ENCODE results near the gene CXCL12.

The CXCL12 gene

DNA sequence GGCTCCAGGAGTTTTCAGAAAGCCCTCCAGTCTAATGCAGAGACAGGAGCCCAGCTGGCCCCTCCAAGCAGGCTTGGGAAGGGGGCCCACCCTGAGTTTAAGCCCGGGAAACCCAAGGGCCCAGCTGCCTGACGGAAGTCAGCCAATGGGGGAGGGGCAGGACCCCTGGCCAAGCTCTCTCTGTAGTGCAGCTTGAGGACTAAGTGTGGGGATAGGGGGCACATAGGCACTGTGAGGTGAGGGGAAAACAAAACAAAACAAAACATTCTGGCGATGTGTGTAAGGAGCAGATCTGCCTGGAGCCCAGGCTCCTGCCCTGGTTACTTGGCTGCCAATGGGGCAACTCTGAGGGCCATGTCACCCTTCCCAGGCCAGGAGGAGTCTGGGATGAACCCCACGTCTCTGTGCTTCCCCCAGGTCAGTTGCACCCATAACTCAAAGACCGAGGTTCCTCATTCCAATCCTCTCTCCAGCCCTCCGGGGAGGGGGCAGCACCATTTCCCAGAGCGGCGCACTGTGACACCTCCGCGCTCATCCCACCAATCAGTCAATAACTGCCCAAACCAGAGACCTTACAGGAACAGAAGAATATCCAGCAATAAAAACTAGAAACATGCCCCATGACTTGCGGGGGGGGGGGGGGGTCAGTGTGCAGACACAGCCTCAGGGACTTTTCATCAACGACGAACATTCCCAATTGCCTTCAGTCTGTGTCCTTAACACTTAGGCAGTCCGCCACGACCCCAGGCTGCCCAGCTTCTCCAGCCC lies 1.7 kb downstream of the CXCL12 start:
- H3K36me3 Mint-ChIP-seq (ENCODE audit: low read depth), result no peaks in the 10 kb centered on the region
- peaks cover 2% of the 10 kb centered on the region for H3K4me1 Mint-ChIP-seq
- no peak overlapping the region for H3K27ac Mint-ChIP-seq
- no peaks in the 10 kb centered on the region for H3K9me3 Mint-ChIP-seq
- H3K27me3 Mint-ChIP-seq, result peaks cover 35% of the 10 kb centered on the region
- DNase-seq (no peak), ATAC-seq (no peak)
- H3K4me3 Mint-ChIP-seq, result no peak overlapping the region

DNA sequence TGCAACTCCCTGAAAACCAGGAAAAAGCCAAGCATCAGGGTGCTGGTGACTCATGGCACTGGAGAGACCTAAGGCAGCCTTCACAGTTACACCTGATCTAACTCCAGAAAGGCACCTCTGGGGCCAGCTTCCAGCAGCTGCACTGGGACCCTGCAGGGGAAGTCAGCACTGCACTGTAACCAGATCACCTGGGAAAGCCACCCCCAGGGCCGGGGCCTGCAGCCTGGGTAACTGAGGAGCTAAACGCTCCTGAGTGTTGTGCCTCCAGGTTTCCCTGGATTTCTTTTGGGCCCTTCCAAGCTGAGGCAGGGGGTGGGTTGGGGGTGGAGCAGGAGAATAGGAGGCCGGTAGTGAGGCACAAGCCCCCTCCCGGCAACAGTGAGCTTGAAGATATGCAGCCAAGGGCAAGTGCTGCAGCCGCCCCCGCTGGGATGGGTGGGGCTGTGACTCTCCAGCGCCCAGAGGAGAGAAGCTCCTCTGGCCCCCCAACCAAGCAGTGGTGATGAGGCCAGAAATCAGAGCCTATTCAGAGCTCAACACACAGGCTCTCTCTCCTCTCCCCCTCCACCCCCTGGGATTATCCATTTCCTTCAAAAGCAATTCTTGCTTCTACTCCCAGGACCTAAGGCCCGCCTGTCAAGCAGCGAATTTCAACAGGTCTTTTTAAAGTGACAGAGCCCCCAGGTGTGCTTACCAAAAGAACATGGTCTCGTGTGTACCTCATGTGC lies 2.6 kb downstream of the CXCL12 start:
- H3K4me3 Mint-ChIP-seq, result no peak overlapping the region
- H3K36me3 Mint-ChIP-seq (ENCODE audit: low read depth), result no peaks in the 10 kb centered on the region
- no peaks in the 10 kb centered on the region for H3K9me3 Mint-ChIP-seq
- H3K27me3 Mint-ChIP-seq, result peaks cover 29% of the 10 kb centered on the region
- H3K27ac Mint-ChIP-seq, result no peak overlapping the region
- peaks cover 2% of the 10 kb centered on the region for H3K4me1 Mint-ChIP-seq
- ATAC-seq, result no peak
- DNase-seq, result no peak

DNA sequence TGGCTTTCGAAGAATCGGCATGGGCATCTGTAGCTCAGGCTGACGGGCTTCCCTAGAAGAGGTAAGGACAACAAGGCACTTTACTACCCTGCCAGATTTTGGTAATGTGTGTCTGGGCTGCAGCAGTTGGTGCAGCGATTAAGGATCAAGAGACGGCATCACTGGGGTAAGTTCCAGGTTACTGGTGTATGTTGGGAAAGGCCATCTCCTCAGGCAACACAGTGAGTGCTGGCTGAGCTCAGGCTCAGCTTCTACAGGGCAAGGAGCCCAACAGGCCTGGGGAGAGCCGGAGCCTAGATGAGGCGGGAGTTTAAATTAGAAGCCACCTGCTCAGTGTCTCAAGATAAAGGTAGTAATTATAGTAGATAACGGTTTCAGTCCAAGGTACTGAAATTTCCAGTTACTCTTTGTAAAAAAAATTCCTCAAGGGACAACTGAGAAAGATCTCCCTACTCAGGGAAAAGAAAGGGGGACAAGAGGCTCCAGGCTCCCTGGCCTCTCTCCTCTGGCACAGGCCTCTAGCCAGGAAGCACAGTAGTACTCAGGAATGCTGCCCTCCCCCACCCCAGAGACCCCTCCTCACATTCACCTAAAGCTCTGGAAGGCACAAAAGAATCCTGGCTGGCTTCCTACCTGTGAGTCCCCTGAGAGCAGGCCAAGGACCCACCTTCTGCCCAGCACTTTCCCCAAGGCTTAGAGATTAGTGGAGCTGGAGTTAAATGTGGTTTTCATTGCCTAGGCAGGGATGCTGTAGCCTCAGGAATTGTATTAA lies 3.9 kb downstream of the CXCL12 start:
- H3K36me3 Mint-ChIP-seq (ENCODE audit: low read depth), result no peaks in the 10 kb centered on the region
- ATAC-seq (no peak), DNase-seq (no peak)
- H3K27me3 Mint-ChIP-seq, result peaks cover 24% of the 10 kb centered on the region
- H3K27ac Mint-ChIP-seq, result no peak overlapping the region
- H3K9me3 Mint-ChIP-seq, result no peaks in the 10 kb centered on the region
- peaks cover 2% of the 10 kb centered on the region for H3K4me1 Mint-ChIP-seq
- no peak overlapping the region for H3K4me3 Mint-ChIP-seq

DNA sequence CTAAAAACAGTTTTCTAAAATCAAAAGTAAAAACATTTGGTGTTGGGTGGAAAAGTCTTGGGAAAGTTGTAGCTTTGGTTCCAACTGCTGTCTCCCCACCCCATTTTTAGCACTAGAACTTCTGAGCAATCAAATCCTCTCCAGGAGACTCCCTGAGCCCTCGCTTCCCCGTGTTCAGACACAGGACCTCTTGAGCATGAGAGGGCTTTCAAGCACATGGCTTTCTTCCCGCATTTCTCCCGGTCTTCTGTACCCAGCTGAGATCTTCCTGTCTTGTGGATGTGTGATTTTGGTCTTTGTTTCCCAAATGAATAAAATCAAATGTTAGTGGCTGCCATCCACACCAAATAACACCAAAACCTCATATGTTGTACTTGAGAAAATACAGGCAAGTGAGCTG lies 5.0 kb downstream of the CXCL12 start:
- H3K27me3 Mint-ChIP-seq, result peaks cover 14% of the 10 kb centered on the region
- no peaks in the 10 kb centered on the region for H3K36me3 Mint-ChIP-seq (ENCODE audit: low read depth)
- H3K27ac Mint-ChIP-seq, result no peak overlapping the region
- ATAC-seq, result no peak
- H3K9me3 Mint-ChIP-seq, result no peaks in the 10 kb centered on the region
- no peaks in the 10 kb centered on the region for H3K4me1 Mint-ChIP-seq
- DNase-seq, result no peak
- H3K4me3 Mint-ChIP-seq, result no peak overlapping the region

DNA sequence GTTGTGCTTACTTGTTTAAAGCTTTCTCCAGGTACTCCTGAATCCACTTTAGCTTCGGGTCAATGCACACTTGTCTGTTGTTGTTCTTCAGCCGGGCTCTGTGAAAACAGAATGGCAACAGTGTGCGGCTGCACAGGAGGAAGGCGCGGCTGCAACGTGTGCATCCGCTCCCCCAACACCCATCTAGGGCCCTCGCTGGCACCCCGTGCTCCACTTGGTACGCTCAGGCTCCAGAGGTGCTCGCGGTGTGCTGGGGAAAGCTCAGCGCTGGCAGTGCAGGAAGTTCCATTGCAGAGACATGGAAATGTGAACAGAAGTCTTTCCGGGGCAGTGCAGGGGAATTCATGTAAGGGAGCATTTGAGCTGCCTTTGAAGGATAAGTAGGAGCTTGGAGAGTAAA lies 6.3 kb downstream of the CXCL12 start:
- DNase-seq, result no peak
- no peak overlapping the region for H3K4me3 Mint-ChIP-seq
- H3K27ac Mint-ChIP-seq, result no peak overlapping the region
- ATAC-seq, result no peak
- H3K4me1 Mint-ChIP-seq, result no peaks in the 10 kb centered on the region
- H3K36me3 Mint-ChIP-seq (ENCODE audit: low read depth), result no peaks in the 10 kb centered on the region
- H3K9me3 Mint-ChIP-seq, result no peaks in the 10 kb centered on the region
- peaks cover 10% of the 10 kb centered on the region for H3K27me3 Mint-ChIP-seq

DNA sequence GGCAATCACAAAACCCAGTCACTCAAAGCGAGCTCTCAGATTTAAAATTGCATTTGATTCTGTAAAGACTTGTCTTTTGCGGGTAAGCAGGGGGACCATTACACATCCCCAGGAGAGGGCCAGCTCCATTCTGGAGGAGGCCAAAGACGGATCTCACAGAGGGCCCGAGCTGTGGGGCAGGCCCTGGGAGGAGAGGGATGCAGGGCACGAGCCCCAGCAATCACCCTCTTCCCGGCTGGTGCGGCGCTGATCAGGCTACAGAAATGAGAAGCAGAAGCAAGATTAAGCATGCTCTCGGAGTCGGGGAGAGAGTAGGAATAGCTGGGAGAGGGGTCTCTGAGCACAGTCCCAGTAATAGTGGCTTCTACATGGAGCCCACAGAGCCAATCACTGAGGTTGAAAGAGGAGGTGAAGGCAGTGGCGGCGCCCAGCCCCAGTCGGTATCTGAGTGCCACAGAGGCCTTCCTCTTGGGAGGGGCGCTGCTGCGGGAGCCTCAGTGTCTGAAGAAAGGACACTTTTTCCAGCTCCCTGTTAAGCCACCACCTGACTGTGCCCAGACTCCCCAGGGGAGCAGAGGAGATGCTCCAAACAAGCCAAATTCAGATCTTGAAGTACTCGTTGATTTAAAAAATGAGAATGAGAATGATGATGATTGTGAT lies 7.1 kb downstream of the CXCL12 start:
- no peaks in the 10 kb centered on the region for H3K4me1 Mint-ChIP-seq
- H3K9me3 Mint-ChIP-seq, result no peaks in the 10 kb centered on the region
- ATAC-seq (no peak), DNase-seq (no peak)
- H3K27me3 Mint-ChIP-seq, result peaks cover 4% of the 10 kb centered on the region
- H3K4me3 Mint-ChIP-seq, result no peak overlapping the region
- H3K36me3 Mint-ChIP-seq (ENCODE audit: low read depth), result no peaks in the 10 kb centered on the region
- H3K27ac Mint-ChIP-seq, result no peak overlapping the region

DNA sequence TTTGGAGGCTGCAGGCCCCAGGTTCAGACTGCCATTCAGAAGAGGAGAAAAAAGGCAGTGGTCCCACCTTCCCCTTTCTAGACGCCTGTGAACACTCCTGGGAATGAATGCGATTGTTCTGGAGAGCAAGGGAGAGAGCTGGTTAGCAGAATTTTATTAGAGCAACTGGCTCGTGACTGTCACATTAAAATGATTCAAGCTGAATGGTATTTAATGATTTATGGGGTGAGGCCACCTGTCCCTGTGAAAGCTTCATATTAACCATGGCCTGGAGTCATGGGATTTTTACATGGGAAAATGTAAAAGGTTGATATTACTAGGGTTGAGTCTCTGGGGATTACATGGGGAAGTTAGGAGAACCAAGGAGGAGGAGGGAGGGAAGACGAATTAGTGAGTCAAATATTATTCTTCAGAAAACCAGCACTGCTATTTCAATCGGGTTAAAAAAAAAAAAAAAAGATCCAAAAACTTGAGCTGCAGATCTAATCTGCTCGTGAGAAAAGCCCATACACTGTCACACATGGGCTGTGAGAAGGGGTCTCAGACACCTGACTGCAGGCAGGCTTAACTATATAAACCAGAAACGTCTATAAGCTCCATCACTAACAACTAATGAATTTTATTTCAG lies 8.3 kb downstream of the CXCL12 start:
- Mint-ChIP-seq H3K27me3 (no peaks in the 10 kb centered on the region), H3K27ac (no peak overlapping the region)

DNA sequence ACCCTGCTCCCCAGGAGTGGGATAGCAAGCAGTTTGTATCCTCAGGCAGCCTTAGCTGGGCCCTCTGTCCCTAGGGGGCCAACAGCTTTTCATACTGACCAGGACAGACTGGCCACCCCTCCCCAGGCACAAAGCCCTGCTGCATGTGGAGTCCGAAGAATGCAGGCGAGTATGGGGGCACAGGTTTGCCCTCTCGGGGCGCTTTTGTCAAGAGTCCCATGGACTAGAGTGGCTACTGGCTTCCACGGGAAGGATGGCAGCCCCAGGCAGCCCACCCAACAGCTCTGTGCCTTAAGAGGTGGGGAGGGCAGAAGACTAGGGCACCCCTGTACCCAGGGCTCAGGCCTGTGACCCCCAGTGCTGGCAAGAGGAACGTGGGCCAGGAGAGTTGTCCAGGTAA lies 10.7 kb downstream of the CXCL12 start:
- Mint-ChIP-seq H3K27ac (no peak overlapping the region), H3K4me3 (no peak overlapping the region), H3K9me3 (no peaks in the 10 kb centered on the region), H3K27me3 (no peaks in the 10 kb centered on the region), H3K4me1 (no peaks in the 10 kb centered on the region), H3K36me3 (ENCODE audit: low read depth) (no peaks in the 10 kb centered on the region)
- no peak for ATAC-seq
- no peak for DNase-seq

More for the DNA sequence above, 8.3 kb downstream of the CXCL12 start:
- H3K9me3 Mint-ChIP-seq, result no peaks in the 10 kb centered on the region
- no peak overlapping the region for H3K4me3 Mint-ChIP-seq
- no peaks in the 10 kb centered on the region for H3K4me1 Mint-ChIP-seq
- no peak for DNase-seq
- no peak for ATAC-seq
- H3K36me3 Mint-ChIP-seq (ENCODE audit: low read depth), result no peaks in the 10 kb centered on the region

DNA sequence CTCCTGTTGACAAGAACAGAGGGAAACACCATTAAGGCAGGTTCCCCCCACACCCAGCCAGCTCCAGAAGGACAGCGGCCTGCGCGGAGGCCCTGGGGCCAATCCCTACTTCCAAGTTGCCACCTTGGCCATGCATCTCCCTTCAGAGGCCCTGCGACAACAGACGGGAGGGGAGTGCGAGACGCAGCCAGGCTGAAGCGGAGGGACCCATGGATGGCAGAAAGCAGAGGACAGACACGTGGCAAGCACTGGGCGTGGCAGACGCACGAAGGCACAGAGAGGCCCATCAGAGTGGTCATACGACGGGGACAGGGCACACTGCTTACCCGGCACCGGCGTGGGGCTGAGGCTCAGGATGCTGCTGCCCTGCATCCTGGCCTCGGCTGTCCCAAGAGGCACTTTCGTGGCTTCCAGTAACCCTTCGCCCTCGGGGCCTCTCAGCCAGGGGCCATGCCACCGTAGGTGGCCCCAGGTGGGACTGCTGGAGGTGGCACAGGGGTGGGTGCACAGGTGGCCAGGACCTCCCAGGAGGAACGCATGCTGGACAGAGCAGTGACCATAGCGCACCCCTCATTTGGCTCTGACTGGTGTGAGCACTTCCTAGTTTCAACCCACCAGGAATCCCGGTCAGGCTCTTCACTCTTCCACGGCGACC lies 11.4 kb downstream of the CXCL12 start:
- Mint-ChIP-seq H3K27me3 (no peaks in the 10 kb centered on the region), H3K9me3 (no peaks in the 10 kb centered on the region), H3K4me3 (no peak overlapping the region), H3K36me3 (ENCODE audit: low read depth) (no peaks in the 10 kb centered on the region), H3K27ac (no peak overlapping the region), H3K4me1 (no peaks in the 10 kb centered on the region)
- ATAC-seq, result no peak
- no peak for DNase-seq

DNA sequence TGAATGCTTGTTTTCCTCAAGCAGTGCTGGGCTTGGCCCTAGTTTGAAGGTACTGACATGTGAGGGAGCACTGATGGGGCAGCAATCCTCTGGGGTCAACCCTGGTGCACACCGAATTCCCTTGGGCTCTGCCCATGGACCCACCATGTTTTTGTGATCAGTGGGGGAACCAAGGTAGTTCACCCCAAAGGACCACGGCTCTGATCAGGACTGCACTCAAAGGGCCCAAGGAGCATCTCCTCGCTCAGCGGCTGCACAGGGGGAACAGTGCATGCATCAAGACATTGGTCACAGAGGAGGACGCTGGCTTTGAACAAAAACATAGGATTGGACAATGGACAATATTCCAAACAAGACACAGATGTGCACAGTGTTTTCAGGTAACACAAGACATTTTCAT lies 12.7 kb downstream of the CXCL12 start:
- Mint-ChIP-seq H3K36me3 (ENCODE audit: low read depth) (no peaks in the 10 kb centered on the region), H3K27me3 (no peaks in the 10 kb centered on the region), H3K9me3 (no peaks in the 10 kb centered on the region), H3K4me1 (no peaks in the 10 kb centered on the region), H3K4me3 (no peak overlapping the region), H3K27ac (no peak overlapping the region)
- no peak for ATAC-seq
- DNase-seq, result no peak

DNA sequence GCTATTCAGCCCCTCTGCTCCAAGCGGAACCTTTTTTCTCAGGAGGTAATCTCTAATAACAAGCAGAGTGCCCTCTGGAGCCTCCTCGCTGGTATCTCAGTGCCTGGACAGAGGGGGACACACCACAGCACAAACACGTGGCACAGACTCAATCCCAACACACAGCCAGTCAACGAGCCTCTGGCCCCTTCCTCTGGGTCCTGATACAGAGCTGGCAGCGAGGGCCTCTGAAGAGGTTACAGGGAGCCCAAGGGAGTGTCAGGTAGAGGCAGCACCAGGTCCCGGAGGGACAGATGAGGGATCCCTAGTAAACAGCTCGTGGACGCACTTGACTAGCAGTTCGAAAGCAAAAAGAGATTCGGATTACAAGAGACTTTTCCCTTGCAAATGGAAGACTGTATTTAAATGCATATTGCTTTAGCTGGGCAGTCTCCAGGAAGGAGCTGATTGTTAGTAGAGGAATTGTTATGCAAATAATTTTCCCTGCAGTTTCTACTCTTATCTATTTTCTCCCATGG lies 14.1 kb downstream of the CXCL12 start:
- Mint-ChIP-seq H3K27ac (no peak overlapping the region), H3K4me3 (no peak overlapping the region), H3K4me1 (no peaks in the 10 kb centered on the region), H3K9me3 (no peaks in the 10 kb centered on the region), H3K27me3 (peaks cover 2% of the 10 kb centered on the region), H3K36me3 (ENCODE audit: low read depth) (no peaks in the 10 kb centered on the region)
- ATAC-seq (no peak), DNase-seq (no peak)

DNA sequence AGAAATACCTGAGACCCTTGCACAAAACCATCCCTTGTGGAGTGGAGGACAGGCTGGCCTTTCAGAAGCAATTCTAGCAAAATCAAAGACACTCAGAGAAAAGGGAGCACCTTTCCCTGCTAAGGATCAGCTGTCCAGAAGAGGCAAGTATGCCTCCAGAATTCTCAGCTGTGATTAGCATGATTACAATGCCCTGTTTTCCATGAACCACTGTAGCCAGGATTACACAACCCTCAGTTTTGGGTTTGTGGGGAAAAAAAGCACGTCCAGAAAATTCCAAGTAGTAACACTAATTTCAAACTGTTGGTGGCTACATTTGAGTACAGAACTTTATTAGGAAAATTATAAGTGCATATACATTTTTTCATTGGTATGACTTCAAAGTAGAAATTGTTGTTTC lies 15.0 kb downstream of the CXCL12 start:
- Mint-ChIP-seq H3K27ac (no peak overlapping the region), H3K36me3 (ENCODE audit: low read depth) (no peaks in the 10 kb centered on the region), H3K4me1 (no peaks in the 10 kb centered on the region), H3K9me3 (no peaks in the 10 kb centered on the region), H3K4me3 (no peak overlapping the region), H3K27me3 (peaks cover 2% of the 10 kb centered on the region)
- DNase-seq (no peak), ATAC-seq (no peak)

DNA sequence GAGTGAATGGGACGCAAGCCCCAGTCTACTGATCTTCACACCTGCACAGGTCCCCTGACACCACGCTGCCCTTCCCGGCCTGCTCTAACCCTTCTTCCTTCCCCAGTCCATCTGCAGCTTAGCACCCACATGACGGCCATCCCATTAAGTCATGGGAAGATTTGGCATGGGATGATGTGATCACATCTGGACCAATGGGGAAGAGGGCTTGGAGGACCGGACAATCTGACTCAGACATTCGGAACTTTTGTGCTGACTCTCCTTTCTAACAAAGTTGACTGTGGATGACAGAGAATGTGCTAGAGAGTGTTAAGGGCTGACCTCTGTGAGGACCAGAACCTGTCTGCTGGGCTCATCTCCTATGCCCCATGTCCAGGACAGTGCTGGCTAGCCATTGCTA lies 15.6 kb downstream of the CXCL12 start:
- ATAC-seq, result no peak
- H3K4me3 Mint-ChIP-seq, result no peak overlapping the region

DNA sequence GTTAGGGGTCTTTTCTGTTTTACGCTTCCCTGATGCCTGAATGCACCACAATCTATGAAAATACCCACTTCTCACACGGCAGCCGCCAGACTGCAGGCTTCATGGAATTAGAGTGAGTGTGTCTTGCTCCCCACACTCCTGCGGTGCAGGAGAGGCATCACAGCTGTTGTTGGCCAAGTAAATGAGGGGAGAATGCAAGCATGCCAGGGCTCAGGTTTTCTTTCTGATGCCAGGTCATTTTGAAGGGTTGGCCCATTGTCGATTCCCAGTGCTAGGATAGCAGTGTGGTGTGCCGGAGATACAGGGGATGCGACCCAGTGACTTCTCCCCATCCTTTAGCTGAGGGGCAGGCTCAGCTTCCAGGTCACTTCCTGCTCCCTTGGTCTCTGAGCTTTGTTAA lies 16.3 kb downstream of the CXCL12 start:
- ATAC-seq, result no peak
- H3K36me3 Mint-ChIP-seq (ENCODE audit: low read depth), result no peaks in the 10 kb centered on the region
- no peak overlapping the region for H3K4me3 Mint-ChIP-seq
- H3K27me3 Mint-ChIP-seq, result peaks cover 6% of the 10 kb centered on the region
- H3K4me1 Mint-ChIP-seq, result no peaks in the 10 kb centered on the region
- no peak for DNase-seq
- no peaks in the 10 kb centered on the region for H3K9me3 Mint-ChIP-seq
- no peak overlapping the region for H3K27ac Mint-ChIP-seq

More for the DNA sequence above, 15.6 kb downstream of the CXCL12 start:
- H3K4me1 Mint-ChIP-seq, result no peaks in the 10 kb centered on the region
- peaks cover 2% of the 10 kb centered on the region for H3K27me3 Mint-ChIP-seq
- no peak for DNase-seq
- no peaks in the 10 kb centered on the region for H3K36me3 Mint-ChIP-seq (ENCODE audit: low read depth)
- no peaks in the 10 kb centered on the region for H3K9me3 Mint-ChIP-seq
- H3K27ac Mint-ChIP-seq, result no peak overlapping the region

Measured in activated naive CD8-positive, alpha-beta T cell treated with anti-CD3 and anti-CD28 coated beads, Interleukin-2, amount 50 U/mL, for 24 hours (primary cell).